Measurements from ENCODE around the gene GPR21.

GRCh38 chr9:123034881-123035510 is 1.5 kb downstream of the GPR21 start:
- no peak for TF ChIP-seq SIN3A (IDR thresholded peaks at IDR 0.05; ENCODE audit: low read depth)
- TF ChIP-seq POLR2A (IDR thresholded peaks at IDR 0.05; ENCODE audit: borderline replicate concordance, extremely low read depth, insufficient read depth, insufficient read length), result no peak
- no peak for TF ChIP-seq CTCF (IDR thresholded peaks at IDR 0.05 in 2 of 3, conservative IDR thresholded peaks at IDR 0.05 in 1 of 3; ENCODE audit: borderline replicate concordance in 1 of 3, insufficient read depth in 1 of 3, low read depth in 2 of 3, low read length in 2 of 3)
- no peak for TF ChIP-seq YY1 (IDR thresholded peaks at IDR 0.05; ENCODE audit: extremely low read depth, insufficient replicate concordance, low read depth, low read length)
- TF ChIP-seq ATF3 (IDR thresholded peaks at IDR 0.05), result no peak
- TF ChIP-seq REST (IDR thresholded peaks at IDR 0.05; ENCODE audit: low read depth), result no peak
- no peak for TF ChIP-seq EZH2 (IDR thresholded peaks at IDR 0.05)
- no peak for TF ChIP-seq ZBTB33 (IDR thresholded peaks at IDR 0.05; ENCODE audit: extremely low read depth, insufficient replicate concordance, low read length)
- no peak for TF ChIP-seq CBX3 (IDR thresholded peaks at IDR 0.05; ENCODE audit: low read depth)
- TF ChIP-seq CEBPB (IDR thresholded peaks at IDR 0.05; ENCODE audit: low read depth), result no peak
- TF ChIP-seq RAD21 (IDR thresholded peaks at IDR 0.05; ENCODE audit: low read depth), result no peak

Measured in HCT116 (cell line).